PFSK-1 (cell line): ENCODE results near the gene TBC1D8.

Experiments used
- POLR2AphosphoS5 ChIP-seq: IDR thresholded peaks from 2 replicates; pipeline ENCODE4 v1.6.1; 2012; ENCODE audit warnings: low read depth, mild to moderate bottlenecking, control low read depth, low read length, moderate library complexity
- REST ChIP-seq, 2 experiments: IDR thresholded peaks; 2 replicates each; pipeline versions ENCODE4 v1.6.1 to v1.8.0; 2011 to 2012; ENCODE audit warnings: low read depth in 2 of 2, low read length in 2 of 2, control low read depth in 1 of 2, inconsistent platforms in 1 of 2, mild to moderate bottlenecking in 1 of 2, moderate library complexity in 1 of 2; ENCODE audit not compliant: insufficient read depth in 1 of 2
- SIN3A ChIP-seq: IDR thresholded peaks from 2 replicates; pipeline ENCODE4 v1.6.1; 2012; ENCODE audit warnings: mild to moderate bottlenecking, low read length, moderate library complexity, borderline replicate concordance; ENCODE audit not compliant: insufficient read depth

- no peak for TF ChIP-seq POLR2AphosphoS5
- no peak for TF ChIP-seq REST (IDR thresholded peaks at IDR 0.05; ENCODE audit: insufficient read depth in 1 of 2, low read depth in 2 of 2, low read length in 2 of 2)
- TF ChIP-seq SIN3A: no peak
These were observed 161.5 kb downstream of the TBC1D8 start for GRCh38 chr2:100989666-100990065.
